Spinal cord (tissue), 10 donors: ENCODE data around the gene SPON2. TPM values are rescaled to one million over a fixed set of nuclear protein-coding genes. Genes with fewer than 3 reads are reported as not detected.

Source experiments
- DNase-seq, 6 donors: peaks; one replicate each; pipeline versions ENCODE4 v3.0.0 to v3.0.0-alpha.2; 2013 to 2015; ENCODE audit warnings: low spot score in 6 of 6, low read depth in 4 of 6
- H3K27ac ChIP-seq: one replicate; pipeline ENCODE4 v1.5.1; 2013; ENCODE audit warnings: low read depth, low read length, control low read depth
- H3K27me3 ChIP-seq: one replicate; pipeline ENCODE4 v1.6.1; 2013; ENCODE audit warnings: low read length; ENCODE audit not compliant: control insufficient read depth, insufficient read depth
- H3K36me3 ChIP-seq: one replicate; pipeline ENCODE4 v1.6.1; 2013; ENCODE audit warnings: low read length; ENCODE audit not compliant: control insufficient read depth, insufficient read depth
- H3K4me1 ChIP-seq: one replicate; pipeline ENCODE4 v1.6.1; 2013; ENCODE audit warnings: low read length; ENCODE audit not compliant: control insufficient read depth, insufficient read depth
- H3K4me3 ChIP-seq: one replicate; pipeline ENCODE4 v1.5.1; 2013; ENCODE audit warnings: low read depth, low read length, control low read depth
- H3K9me3 ChIP-seq: one replicate; pipeline ENCODE4 v1.6.1; 2013; ENCODE audit warnings: low read length; ENCODE audit not compliant: control insufficient read depth, insufficient read depth
- WGBS: methylation state at CpG from one replicate; pipeline ENCODE4 v1.1.5; 2013; ENCODE audit warnings: missing lambda C conversion rate; ENCODE audit not compliant: insufficient coverage; 5-methylcytosine and 5-hydroxymethylcytosine counted together
- polyA plus RNA-seq, 2 donors: library from polyadenylated mRNA; unstranded; fragments of 120-200 nt; gene quantifications; one replicate each; pipeline ENCODE4 v1.2.1, GENCODE V29; 2013; ENCODE audit not compliant: insufficient read length in 2 of 2
- total RNA-seq, 2 donors: library from RNA; depleted of rRNA in 1 of 2; stranded (reverse); fragments of 120-200 nt in 1 of 2; fragments of >200 nt in 1 of 2; gene quantifications; one replicate each; pipeline versions ENCODE4 v1.2.3 to v1.2.4, GENCODE V29; 2013 to 2014
- donor health status: healthy.

Gene SPON2
- total and polyA plus RNA-seq, 4 donors: 10.6 to 29.5 (median 21.5) TPM

GRCh38 chr4:1204286-1204827 lies 32.0 kb upstream of the SPON2 start:
- peaks cover 50% of the 10 kb centered on the region for H3K36me3 ChIP-seq
- WGBS: 89% methylated on average over 21 of the region's 21 CpGs
- no peaks in the 10 kb centered on the region for H3K9me3 ChIP-seq
- H3K27ac ChIP-seq: no peak overlapping the region
- no peaks in the 10 kb centered on the region for H3K27me3 ChIP-seq
- H3K4me3 ChIP-seq: no peak overlapping the region
- H3K4me1 ChIP-seq: peaks cover 53% of the 10 kb centered on the region
- no peak for DNase-seq

DNA sequence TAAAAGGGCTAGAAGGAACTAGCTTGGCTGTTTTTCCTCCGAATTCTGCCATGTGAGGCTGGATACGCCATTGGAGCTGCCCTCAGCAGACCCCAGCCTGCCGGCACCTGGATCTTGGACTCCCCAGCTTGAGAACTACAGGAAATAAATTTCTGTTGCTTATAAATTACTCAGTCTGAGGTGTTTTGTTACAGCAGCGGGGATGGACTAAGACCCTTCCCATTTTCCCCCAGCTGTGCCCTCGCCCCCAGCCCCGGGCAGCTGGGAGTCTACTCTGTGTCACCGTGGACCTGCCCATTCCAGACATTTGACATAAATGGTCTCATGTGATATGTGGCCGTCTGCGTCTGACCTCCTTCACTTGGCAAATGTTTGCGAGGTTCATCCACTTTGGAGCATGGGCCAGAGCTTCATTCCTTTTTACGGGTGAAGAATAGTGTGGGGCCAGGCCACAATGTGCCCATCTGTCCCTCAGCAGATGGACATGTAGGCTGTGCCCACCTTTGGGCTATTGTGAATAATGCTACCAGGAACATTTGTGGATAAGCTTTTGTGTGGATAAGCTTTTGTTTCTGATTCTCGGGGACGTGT lies 30.7 kb upstream of the SPON2 start:
- 76% methylated on average over 11 of the region's 13 CpGs for WGBS
- H3K4me1 ChIP-seq: peaks cover 41% of the 10 kb centered on the region
- H3K36me3 ChIP-seq: peaks cover 38% of the 10 kb centered on the region
- H3K27me3 ChIP-seq: no peaks in the 10 kb centered on the region
- no peak for DNase-seq
- H3K4me3 ChIP-seq: no peak overlapping the region
- no peak overlapping the region for H3K27ac ChIP-seq
- no peaks in the 10 kb centered on the region for H3K9me3 ChIP-seq

GRCh38 chr4:1202526-1203011 lies 30.2 kb upstream of the SPON2 start:
- Histone ChIP-seq H3K4me3 (no peak overlapping the region), H3K36me3 (peaks cover 32% of the 10 kb centered on the region), H3K9me3 (no peaks in the 10 kb centered on the region), H3K4me1 (peaks cover 35% of the 10 kb centered on the region), H3K27me3 (no peaks in the 10 kb centered on the region), H3K27ac (no peak overlapping the region)
- DNase-seq: no peak
- 90% methylated on average over 19 of the region's 19 CpGs for WGBS

- Histone ChIP-seq H3K36me3 (peaks cover 27% of the 10 kb centered on the region), H3K9me3 (no peaks in the 10 kb centered on the region), H3K27ac (no peak overlapping the region), H3K27me3 (no peaks in the 10 kb centered on the region), H3K4me1 (peaks cover 30% of the 10 kb centered on the region), H3K4me3 (no peak overlapping the region)
- WGBS: 81% methylated on average over 26 of the region's 26 CpGs
- no peak for DNase-seq
Observed at GRCh38 chr4:1201851-1202525, 29.6 kb upstream of the SPON2 start.

DNA sequence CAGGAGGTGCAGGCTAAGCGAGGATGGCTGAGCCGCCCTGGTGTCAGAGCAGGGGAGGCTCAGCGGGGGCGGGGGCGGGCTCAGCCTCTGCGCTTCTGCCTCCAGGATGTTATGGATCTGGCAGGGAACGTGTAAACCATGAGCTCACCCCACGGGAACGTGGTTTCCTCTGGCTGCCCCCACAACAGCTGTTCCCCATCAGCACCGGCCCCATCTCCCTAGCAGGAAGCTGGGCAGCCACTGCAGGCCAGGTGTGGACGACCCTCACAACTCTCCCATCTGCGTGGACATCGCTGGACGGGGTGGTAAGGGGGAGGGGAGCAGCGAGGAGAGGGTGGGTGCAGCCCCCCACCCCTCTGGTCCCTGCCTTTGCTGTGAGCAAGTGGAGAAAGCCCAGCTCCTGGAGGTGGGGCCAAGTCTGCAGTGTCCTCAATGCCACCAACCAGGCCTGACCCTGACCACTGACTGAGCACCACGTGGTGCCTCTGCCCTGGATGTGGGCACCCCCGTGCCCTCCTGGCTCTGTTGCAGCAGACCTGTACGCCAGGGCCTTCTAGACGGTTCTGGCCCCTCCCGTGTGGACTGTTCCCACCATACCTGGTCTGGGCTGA lies 28.1 kb upstream of the SPON2 start:
- peak in 1 of 6 donors; percentile 60 for DNase-seq
- no peaks in the 10 kb centered on the region for H3K27me3 ChIP-seq
- H3K9me3 ChIP-seq: no peaks in the 10 kb centered on the region
- 56% methylated on average over 16 of the region's 20 CpGs for WGBS
- H3K4me1 ChIP-seq: peaks cover 23% of the 10 kb centered on the region
- H3K4me3 ChIP-seq: no peak overlapping the region
- H3K36me3 ChIP-seq: peaks cover 13% of the 10 kb centered on the region
- H3K27ac ChIP-seq: peak overlapping the region; percentile 40

DNA sequence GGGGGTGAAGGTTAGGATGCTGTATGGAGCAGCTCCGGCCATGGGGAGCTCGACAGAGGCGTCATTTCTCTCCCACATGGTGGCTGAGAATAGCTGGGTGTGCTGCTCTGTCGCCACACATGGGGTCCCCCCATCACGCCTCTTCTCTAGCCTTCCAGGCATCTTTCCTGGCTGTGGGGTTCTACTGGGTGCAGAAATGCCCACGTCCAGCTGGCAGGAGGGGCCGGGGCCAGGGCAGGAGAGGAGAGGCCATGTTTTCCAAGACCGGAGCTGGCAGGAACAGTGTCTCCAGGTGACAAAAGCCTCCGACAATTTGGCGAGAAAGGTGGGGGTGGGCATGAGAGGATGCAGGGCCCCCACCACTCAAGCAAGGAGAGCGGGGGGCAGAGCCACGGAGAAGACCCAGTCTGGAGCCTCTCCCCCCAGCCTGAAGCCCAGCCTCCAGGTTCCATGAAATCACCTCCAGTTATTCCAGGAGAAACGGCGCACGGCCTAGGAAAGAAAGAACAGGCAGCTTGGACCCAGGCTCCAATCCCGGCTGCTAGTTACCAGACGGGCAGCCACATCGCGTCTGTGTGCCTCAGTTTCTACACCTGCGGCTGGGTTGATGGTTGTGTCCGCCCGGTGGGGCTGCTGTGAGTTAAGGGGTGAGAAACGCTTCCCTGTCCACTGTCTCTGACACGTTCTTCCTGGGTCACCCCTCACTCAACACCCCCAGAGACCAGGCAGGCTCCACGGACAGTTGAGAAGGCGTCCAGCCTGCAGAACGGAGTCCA lies 27.4 kb upstream of the SPON2 start:
- Histone ChIP-seq H3K36me3 (peaks cover 5% of the 10 kb centered on the region), H3K4me3 (no peak overlapping the region), H3K9me3 (no peaks in the 10 kb centered on the region), H3K4me1 (peaks cover 23% of the 10 kb centered on the region), H3K27me3 (no peaks in the 10 kb centered on the region), H3K27ac (peak overlapping the region; percentile 40)
- 74% methylated on average over 16 of the region's 27 CpGs for WGBS
- no peak for DNase-seq

GRCh38 chr4:1198098-1198844 lies 25.9 kb upstream of the SPON2 start:
- peaks cover 35% of the 10 kb centered on the region for H3K4me1 ChIP-seq
- no peaks in the 10 kb centered on the region for H3K27me3 ChIP-seq
- DNase-seq: no peak
- H3K27ac ChIP-seq: no peak overlapping the region
- H3K4me3 ChIP-seq: no peak overlapping the region
- no peaks in the 10 kb centered on the region for H3K9me3 ChIP-seq
- 81% methylated on average over 21 of the region's 24 CpGs for WGBS
- peaks cover 7% of the 10 kb centered on the region for H3K36me3 ChIP-seq

DNA sequence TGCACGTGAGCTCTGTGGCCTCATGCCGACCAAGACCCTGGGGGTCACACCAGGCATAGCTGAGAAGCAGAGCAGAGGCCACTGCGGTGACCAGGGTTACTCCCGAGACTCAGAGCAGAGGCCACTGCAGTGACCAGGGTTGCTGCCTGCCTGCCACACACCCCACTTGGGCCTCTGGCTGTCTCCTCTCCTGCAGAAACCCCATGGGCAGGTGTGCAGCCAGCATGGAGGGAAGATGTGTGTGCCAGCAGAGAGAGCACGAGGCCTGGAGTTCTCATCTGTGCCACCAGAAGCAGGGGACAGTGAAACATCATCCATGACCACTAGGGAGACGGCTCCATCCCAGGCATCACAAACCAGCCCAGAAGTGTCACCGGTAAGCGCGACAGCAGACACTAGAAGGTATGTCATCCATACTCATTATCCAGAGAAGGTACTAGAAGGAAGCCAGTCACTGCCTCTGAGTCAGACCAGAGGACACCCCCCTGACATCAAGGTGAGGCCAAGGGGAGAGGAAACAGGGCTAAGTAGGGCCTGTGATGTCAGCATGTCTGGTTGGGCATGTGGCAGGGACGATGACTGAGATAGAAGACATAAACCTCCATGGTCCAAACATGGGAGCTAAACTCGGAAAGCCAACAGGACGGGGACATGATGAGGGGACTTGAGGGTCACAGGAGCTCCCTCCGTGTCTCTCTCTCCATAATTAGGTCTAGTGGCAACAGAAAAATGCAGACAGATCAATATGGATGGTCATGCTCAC lies 24.2 kb upstream of the SPON2 start:
- DNase-seq: no peak
- WGBS: 78% methylated on average over 10 of the region's 13 CpGs
- Histone ChIP-seq H3K4me1 (peaks cover 46% of the 10 kb centered on the region), H3K27me3 (no peaks in the 10 kb centered on the region), H3K36me3 (peaks cover 7% of the 10 kb centered on the region), H3K27ac (no peak overlapping the region), H3K4me3 (no peak overlapping the region), H3K9me3 (no peaks in the 10 kb centered on the region)
